Measurements from ENCODE around the gene GNAL.

- TF ChIP-seq CTCF (IDR thresholded peaks at IDR 0.05), result no peak
- no peak for TF ChIP-seq POLR2AphosphoS5 (IDR thresholded peaks at IDR 0.05)
- TF ChIP-seq POLR2A (IDR thresholded peaks at IDR 0.05), result no peak
Measured at GRCh38 chr18:11874676-11875075, 185.6 kb downstream of the GNAL start.
